NCI-H510A treated with DMSO at 0.1 percent for 48 hours (cell line): ENCODE results near the gene CLSTN2.
A peak's percentile ranks its signal among the peaks of the same experiment; 100 is the strongest.

Experiments used
- DNase-seq: peaks from one replicate; lab custom pipeline; 2025; lab: John Stamatoyannopoulos, UW

CLSTN2 gene

GRCh38 chr3:140509534-140509933 lies 574.5 kb downstream of the CLSTN2 start:
- no peak for DNase-seq

- DNase-seq = no peak
These were observed 575.4 kb downstream of the CLSTN2 start for GRCh38 chr3:140510303-140510861.

- DNase-seq = no peak
These were observed 586.9 kb downstream of the CLSTN2 start for GRCh38 chr3:140521751-140522445.

- DNase-seq = no peak
These were observed 587.8 kb downstream of the CLSTN2 start for GRCh38 chr3:140522653-140523380.

- DNase-seq = no peak
These were observed 588.6 kb downstream of the CLSTN2 start for GRCh38 chr3:140523600-140523999.

GRCh38 chr3:140527156-140527555 lies 592.2 kb downstream of the CLSTN2 start:
- no peak for DNase-seq

GRCh38 chr3:140529096-140529495 lies 594.1 kb downstream of the CLSTN2 start:
- no peak for DNase-seq

GRCh38 chr3:140529558-140529957 lies 594.6 kb downstream of the CLSTN2 start:
- DNase-seq = no peak

- DNase-seq = no peak
These were observed 595.1 kb downstream of the CLSTN2 start for GRCh38 chr3:140530131-140530530.

GRCh38 chr3:140530603-140531002 lies 595.6 kb downstream of the CLSTN2 start:
- no peak for DNase-seq

- no peak for DNase-seq
These were observed 597.9 kb downstream of the CLSTN2 start for GRCh38 chr3:140532793-140533330.

- DNase-seq = no peak
These were observed 602.1 kb downstream of the CLSTN2 start for GRCh38 chr3:140536926-140537726.

GRCh38 chr3:140537727-140538082 lies 602.7 kb downstream of the CLSTN2 start:
- no peak for DNase-seq

GRCh38 chr3:140540262-140540661 lies 605.3 kb downstream of the CLSTN2 start:
- DNase-seq = no peak

- no peak for DNase-seq
These were observed 607.1 kb downstream of the CLSTN2 start for GRCh38 chr3:140541975-140542653.

GRCh38 chr3:140545197-140545596 lies 610.2 kb downstream of the CLSTN2 start:
- no peak for DNase-seq

- DNase-seq = no peak
These were observed 610.8 kb downstream of the CLSTN2 start for GRCh38 chr3:140545756-140546155.

- no peak for DNase-seq
These were observed 611.7 kb downstream of the CLSTN2 start for GRCh38 chr3:140546649-140547048.

- DNase-seq = peak; percentile 0
These were observed 617.4 kb downstream of the CLSTN2 start for GRCh38 chr3:140552403-140552802.

GRCh38 chr3:140552898-140553297 lies 617.9 kb downstream of the CLSTN2 start:
- DNase-seq = no peak

- no peak for DNase-seq
These were observed 618.6 kb downstream of the CLSTN2 start for GRCh38 chr3:140553591-140553990.

- no peak for DNase-seq
These were observed 620.7 kb downstream of the CLSTN2 start for GRCh38 chr3:140555666-140556065.
